IPS DF 4.7 (cell line): ENCODE measurements around the gene F2R.

ENCODE experiments used
- DNase-seq: peaks from one replicate; pipeline ENCODE4 v3.0.0-alpha.2; 2013; ENCODE audit warnings: low spot score; ENCODE audit errors: extremely low read depth

F2R gene

DNA sequence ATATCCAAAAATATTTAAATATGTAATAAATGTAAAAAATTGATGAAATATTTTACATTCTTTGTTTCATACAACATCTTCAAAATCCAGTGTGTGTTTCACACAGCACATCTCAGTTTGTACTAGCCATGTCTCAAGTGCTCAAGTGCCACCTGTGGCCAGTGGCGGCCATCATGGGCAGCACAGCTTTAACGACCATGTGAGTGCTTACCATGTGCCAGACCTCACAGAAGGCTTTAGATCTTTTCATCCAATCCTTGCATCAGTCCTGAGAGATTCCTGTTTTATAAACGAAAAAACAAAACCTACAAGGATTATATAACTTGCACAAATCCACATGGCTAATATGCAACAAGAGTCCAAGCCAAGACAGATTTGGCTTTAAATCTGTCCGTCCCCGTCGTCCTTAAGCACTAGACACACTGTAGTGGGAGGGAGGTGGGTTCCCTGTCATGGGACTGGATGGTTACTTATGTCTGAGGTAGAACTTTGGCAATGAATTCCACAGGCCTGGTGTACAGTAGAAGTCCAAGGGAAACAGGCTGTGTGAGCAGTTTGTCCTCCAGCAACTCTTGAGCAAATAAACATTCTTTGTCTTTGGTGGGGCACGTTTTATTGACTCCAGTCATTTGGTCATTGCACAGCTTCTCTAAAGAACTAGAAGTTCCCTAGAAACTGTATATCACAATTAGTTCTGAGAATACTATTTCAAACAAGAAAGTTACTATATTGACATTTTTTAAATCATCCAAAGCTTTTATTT, 25.0 kb upstream of the F2R start:
- no peak for DNase-seq

DNA sequence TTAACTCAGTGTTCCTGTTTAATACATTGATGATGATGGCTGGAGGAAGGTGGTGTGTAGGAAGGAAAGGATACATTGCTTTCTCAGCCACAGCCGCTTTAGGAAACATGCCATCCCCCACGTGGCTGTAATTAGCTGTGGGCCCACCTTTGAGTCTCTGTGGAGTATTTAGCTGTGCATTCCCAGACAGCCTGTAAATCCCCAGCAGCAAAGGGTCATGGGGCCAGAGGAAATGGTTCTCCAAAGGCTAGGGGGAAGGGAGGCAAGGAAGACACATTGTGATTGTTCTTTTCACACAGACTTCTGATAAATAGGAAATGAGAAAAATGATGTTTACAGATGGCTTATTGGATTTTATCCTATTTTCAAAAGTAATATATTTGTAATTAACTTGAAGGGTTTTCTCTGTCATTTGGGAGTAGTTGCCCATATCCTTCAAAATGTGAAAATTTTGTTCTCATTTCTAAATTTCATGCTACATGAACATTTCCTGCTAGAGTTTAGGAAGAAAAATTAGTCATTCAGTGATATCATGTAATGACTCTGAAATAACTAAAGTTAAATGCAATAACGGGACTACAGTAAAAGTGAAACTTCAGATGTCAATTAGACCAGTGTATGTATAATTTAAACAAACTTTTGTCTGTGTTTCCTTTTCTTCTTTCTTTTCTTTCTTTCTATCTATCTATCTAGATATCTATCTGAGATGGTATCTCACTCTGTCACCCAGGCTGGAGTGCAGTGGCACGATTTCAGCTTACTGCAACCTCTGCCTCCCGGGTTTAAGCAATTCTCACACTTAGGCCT, 24.3 kb upstream of the F2R start:
- DNase-seq: no peak

DNA sequence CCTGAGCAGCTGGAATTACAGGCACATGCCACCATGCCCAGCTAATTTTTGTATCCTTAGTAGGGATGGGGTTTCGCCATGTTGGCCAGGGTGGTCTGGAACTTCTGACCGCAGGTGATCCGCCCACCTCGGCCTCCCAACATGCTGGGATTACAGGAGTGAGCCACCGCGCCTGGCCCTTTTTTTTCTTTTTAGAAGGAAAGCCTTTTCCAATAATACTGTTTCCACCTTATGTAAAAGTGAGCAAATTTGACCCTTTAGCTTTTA, 23.7 kb upstream of the F2R start:
- DNase-seq: no peak

DNA sequence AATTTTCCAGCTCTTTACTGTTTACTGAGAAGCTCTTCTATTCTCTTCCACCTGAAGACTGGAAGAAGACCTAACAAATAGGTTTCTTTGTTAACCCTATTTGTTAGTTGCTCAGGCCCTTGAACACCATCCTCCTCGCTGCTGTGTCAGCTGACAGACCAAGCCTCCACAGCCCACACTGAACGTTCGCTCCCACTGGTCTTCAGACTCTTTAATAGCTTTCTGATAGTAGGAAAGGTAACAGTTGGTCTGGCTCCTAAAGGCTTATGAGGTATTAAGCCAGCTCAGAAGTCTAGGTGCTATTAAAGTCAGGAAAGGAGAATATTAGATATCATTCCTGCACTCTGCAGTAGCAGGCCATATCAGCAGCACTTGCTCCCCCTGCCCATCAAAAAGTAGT, 23.3 kb upstream of the F2R start:
- DNase-seq: no peak

- no peak for DNase-seq
Measured at GRCh38 chr5:76693141-76693540, 22.8 kb upstream of the F2R start.

DNA sequence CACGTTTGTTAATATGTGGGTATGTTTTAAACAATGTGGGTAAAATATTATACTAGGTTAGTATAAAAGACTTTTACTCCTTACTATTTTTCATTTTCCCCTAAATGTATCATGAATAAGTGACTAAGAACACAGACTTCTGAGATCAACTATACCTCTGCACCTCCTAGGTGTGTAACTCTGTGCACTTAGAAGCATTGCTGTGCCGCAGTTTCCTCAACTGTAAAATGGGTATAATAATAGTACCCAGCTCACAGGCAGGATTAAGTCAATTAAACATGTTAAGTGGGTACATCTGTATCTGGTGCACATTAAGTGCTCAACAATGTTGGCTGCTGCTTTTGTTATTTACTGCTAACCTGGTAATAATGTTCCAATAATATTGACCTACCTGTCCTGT, 21.6 kb upstream of the F2R start:
- no peak for DNase-seq

- no peak for DNase-seq
Measured at GRCh38 chr5:76695346-76695745, 20.6 kb upstream of the F2R start.

DNA sequence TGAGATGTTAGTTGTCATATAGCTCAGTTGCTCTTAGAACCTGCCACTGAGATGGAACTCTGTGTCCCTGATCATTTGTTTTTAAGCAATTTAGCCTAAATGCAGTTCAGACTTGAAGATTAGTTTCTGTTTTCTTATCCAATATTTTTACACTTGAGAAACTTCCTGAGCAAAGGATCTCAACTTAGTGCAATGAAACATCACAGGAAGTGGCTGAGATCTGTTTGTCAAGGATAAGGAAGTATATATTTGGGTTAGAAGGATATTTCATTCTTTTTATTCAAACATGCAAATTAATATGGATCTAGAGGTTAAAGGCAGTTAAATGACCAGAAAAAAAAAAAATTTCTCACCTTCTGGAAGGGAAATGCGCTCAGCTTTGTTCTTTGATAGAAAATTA, 19.7 kb upstream of the F2R start:
- no peak for DNase-seq

DNA sequence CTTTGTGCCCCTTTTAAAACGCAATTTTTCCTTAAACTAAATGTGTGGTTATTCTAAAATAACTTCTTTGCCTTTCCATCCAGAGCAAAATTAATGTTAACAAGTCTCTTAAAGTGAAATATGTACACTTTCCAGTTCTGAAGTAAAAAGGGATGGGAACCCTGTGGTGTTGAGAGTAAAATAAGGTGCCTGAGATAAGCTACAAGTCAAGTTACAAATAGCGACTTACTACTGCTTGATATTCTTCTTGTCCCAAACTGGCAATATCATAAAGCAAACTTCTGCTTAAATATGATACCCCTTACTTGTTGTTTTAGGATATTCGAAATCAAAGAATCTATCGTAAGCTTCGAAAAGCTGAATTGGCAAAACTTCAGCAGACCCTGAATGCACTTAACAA, 18.3 kb upstream of the F2R start:
- DNase-seq: no peak

- DNase-seq: no peak
Measured at GRCh38 chr5:76700571-76700970, 15.4 kb upstream of the F2R start.

DNA sequence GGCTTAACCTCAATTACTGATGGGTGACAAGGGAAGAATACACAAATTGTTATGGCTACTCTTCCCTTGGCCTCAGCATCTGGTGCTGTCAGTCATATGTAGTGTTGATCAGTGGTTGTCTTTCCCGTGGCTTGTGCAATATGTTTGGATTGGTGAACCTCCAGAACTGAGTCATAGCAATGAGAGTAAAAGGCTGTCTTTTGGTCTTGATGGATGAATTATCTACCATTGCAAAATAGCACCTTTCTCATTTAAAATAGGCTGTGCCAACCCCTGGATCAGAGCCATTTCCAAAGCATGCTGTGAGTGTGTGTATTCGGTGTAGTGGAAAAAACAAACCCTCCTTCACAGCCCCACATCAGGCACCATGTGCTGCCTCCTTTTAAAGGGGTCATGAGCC, 14.6 kb upstream of the F2R start:
- no peak for DNase-seq

DNA sequence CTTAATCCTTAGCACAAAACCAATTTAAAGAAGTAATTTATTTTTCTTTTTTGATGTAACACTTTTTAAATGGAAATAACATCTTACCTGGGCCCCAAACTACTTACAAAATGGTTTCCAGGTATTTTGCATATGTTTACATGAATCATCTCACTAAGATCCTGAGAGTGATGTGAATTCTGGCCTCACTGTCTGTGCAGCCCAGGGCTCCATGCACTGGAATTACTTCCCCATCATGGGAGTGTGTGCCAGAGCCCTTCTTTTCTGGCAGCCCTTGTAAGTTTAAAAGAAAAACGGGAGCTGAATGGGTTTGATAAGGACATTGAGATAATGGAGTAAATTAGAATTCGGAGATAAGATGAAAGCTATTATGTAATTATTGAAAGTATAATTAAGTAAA, 12.2 kb upstream of the F2R start:
- DNase-seq: no peak

- no peak for DNase-seq
Measured at GRCh38 chr5:76704131-76704663, 11.7 kb upstream of the F2R start.

GRCh38 chr5:76705574-76705973, 10.4 kb upstream of the F2R start:
- no peak for DNase-seq

DNA sequence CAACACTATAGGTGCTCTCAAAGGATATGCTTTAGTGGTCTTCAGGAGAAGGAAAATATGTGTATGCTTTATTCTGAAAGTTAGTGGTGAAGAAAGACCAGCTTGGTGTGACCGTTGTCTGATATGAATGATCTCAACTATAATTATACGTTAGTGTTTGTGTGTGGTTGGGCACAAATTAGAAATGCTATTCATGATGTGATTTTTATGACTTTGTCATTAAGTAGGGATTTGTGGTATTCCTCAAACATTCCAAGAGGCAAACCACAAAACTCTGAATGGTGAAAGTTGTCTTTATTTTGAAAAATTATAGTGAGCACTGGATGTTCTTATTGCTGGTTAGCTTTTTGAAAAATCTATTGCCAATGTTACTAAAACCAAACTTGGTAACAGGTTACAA, 6.2 kb upstream of the F2R start:
- no peak for DNase-seq

- DNase-seq: no peak
Measured at GRCh38 chr5:76710991-76711390, 4.9 kb upstream of the F2R start.

DNA sequence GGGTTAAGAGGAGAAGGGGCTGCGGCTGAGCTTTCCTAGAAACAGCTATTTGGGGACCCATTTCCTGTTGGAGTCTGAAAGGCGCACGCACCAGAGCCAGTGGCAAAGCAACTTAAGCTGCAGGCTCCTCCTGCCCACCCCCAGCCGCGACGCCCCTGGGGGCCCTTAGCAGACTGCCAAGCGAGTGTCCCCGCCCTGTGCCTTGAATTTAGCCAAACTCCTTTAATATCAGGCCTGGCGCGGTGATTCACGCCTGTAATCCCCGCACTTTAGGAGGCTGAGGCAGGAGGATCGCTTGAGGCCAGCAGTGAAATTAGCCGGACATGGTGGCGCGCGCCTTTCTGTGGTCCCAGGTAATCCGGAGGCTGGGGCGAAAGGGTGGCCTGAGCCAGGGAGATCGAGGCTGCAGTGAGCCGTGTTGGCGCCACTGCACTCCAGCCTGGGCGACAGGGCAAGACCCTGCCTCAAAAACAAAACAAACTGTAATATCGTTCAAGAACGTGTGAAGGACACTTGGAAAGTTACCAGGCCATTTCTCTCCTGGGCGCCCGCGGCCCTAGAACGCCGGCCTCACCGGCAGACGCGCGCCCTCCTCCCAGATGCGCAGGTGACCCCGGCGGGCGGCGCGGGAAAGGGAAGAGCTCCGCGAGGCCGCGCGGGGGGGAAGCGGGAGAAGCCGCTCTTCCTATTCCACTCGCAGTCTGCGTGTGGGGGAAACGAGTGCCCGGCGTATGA, 1.0 kb upstream of the F2R start:
- DNase-seq: no peak

GRCh38 chr5:76715486-76715735, 515 bp upstream of the F2R start:
- no peak for DNase-seq

DNA sequence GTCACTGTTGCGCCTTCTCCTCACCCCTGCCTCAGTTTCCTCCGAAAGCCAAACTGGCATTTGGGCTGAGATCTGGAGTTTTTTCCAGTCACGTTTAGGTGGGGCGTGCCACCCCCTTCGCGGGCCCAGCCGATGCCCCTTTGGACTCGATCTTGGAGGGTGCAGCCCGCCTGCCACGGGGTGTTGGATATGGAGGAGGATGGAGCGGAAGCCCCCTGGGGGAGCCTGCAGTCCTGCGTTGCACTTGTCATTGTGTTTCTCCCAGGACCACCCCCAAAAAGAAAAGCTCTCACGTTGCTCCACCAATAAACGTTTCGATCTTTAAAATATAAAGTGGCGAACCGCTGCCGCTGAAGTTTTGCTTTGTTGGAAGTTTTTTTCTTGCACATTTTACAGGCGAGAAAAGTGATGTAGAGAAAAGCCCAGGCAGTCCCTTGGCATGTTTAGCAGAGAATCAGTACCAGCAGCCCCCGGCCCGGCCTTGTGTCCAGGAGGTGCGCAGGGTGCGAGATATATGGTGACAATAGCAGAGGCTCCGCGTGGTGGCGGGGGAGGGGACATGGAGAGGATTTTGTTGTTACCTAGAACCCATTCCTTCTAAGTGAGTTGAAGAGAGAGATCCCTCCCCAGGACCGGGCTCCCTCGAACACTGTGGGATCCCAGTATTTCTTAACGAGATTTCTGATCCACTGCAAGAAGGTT, 681 bp downstream of the F2R start:
- DNase-seq: no peak

- DNase-seq: no peak
Measured at GRCh38 chr5:76717222-76718083, 1.5 kb downstream of the F2R start.

DNA sequence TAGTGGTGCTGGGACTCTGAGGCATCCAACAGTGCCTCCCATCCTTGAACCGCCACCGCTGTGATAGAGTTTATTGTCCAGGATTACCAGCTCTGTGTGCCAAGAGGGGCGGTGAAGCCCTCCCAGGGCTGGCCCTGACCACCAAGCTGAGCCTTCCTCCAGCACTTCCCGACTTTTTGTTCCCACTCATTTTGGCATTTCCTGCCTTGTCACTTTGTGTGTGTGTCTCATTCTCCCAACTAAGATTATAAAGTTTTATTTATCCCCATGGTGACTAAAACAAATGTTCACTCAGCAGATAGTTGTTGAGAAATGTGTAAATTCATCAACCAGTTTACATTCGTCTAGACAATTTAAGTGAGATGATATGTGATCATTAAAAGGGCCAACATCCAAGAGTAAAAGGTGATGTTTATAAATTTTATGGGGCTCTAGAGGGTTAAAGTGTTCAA, 2.5 kb downstream of the F2R start:
- no peak for DNase-seq
